SH-SY5Y (cell line): ENCODE results near the gene AGK.

Experiments
- GATA2 ChIP-seq: IDR thresholded peaks from 2 replicates; pipeline ENCODE4 v1.6.1; 2011; ENCODE audit warnings: mild to moderate bottlenecking, low read depth, low read length
- GATA3 ChIP-seq: IDR thresholded peaks from 2 replicates; pipeline ENCODE4 v1.6.1; 2011; ENCODE audit warnings: low read depth, mild to moderate bottlenecking, low read length, moderate library complexity

- TF ChIP-seq GATA2 (no peak), GATA3 (no peak)
Observed at GRCh38 chr7:141619745-141620144, 68.5 kb downstream of the AGK start.
